ENCODE measurements around the gene UTS2R.

Gene UTS2R

DNA sequence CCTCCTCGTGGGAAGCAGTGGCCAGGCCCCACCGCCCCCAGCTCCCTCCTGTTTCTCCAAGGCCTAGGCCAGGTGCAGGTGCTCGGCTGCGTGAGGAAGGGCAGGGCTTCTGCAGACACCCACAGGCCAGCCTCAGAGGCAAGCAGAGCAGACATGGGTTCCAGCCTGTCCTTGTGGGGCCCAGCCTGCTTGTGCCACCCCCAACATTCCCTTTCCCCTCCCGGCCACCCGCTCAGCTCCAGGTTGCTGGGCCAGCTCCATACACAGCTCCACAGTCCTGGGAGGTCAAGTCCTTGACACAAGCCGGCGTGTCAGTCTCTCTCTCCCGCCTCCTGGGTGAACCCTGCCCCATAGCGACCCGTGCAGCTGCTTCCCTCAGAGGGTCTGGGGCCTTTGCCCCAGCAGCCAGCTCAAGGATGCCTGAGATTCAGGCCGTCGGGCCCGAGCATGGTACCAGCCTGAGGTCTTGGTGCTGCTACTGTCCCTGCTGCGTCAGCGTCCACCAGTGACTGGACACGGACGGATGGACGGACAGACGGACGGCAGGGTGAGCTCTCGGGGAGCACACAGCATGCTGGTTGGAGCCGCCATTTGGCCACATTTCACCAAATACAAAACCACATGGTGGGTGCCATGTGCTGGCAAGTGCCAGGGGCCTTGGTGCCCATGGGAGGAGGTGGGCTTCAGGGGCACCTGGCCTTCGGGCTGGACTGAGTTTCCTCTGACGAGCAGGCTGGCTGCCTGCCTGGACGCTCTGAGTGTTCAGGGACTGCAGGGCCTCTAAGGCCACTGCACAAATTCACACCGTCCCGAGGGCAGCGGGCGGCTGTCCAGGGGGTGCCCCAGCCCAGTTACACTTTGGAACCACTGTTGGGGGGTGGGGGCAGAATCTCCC, 46.0 kb upstream of the UTS2R start:
- H3K4me3 ChIP-seq (ENCODE audit: low read depth, low read length) = no peak overlapping the region

DNA sequence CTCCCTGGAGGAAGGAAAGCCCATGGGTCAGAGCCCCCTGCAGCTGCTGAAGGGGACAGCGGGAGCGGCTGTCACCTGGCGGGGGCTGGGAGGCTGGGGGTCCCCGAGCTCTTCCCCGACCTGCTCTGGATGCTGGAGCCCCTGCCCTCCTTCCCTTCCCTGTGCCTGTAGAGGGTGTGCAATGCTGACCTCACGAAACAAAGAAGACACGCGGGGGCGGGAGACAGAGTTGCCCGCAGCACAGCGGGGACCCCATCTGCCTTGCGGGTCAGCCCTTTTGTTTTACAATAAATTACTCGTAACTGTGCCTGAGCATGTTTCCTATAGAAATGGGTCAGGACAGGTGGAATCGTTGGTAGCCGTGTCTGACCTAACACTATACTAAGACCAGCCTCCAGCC, 44.3 kb upstream of the UTS2R start:
- in situ Hi-C loops (cut with HindIII; ENCODE audit: low pct_ligation_motif_present, low sequenced_read_pairs) = no loop called here
- TF ChIP-seq, protein P1, sequence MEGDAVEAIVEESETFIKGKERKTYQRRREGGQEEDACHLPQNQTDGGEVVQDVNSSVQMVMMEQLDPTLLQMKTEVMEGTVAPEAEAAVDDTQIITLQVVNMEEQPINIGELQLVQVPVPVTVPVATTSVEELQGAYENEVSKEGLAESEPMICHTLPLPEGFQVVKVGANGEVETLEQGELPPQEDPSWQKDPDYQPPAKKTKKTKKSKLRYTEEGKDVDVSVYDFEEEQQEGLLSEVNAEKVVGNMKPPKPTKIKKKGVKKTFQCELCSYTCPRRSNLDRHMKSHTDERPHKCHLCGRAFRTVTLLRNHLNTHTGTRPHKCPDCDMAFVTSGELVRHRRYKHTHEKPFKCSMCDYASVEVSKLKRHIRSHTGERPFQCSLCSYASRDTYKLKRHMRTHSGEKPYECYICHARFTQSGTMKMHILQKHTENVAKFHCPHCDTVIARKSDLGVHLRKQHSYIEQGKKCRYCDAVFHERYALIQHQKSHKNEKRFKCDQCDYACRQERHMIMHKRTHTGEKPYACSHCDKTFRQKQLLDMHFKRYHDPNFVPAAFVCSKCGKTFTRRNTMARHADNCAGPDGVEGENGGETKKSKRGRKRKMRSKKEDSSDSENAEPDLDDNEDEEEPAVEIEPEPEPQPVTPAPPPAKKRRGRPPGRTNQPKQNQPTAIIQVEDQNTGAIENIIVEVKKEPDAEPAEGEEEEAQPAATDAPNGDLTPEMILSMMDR (IDR thresholded peaks at IDR 0.05; ENCODE audit: low read depth, low read length, missing control alignments) = no peak

More for the DNA sequence above, 46.0 kb upstream of the UTS2R start:
- TF ChIP-seq, protein P1 (IDR thresholded peaks at IDR 0.05; ENCODE audit: low read depth, low read length, missing control alignments) = no peak
- Histone ChIP-seq H3K36me3 (replicated peaks) (no peaks in the 10 kb centered on the region), H3K27ac (no peak overlapping the region), H3K27me3 (replicated peaks) (peaks cover 17% of the 10 kb centered on the region)
- DNase-seq = no peak
- in situ Hi-C loops (cut with HindIII; ENCODE audit: low pct_ligation_motif_present, low sequenced_read_pairs) = no loop called here

DNA sequence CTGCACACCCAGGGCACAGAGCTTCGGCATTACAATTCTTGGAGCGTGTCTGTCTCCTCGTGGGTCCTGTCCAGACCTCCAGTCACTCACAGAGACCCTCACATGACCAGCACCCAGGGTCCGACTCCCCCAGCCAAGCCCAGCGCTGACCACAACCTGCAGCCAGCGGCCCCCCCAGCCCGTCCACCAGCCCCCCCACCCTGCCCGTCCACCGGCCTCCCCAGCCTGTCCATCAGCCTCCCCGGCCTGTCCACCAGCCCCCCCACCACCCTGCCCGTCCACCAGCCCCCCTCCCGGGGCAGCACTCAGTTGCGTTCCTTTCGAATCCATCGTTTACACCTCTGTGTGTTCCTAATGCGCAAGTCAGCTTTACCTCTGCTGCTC, 43.8 kb upstream of the UTS2R start:
- Histone ChIP-seq H3K27me3 (replicated peaks) (peaks cover 22% of the 10 kb centered on the region), H3K4me3 (ENCODE audit: low read depth, low read length) (no peak overlapping the region), H3K27ac (no peak overlapping the region), H3K36me3 (replicated peaks) (no peaks in the 10 kb centered on the region)
- in situ Hi-C loops (cut with HindIII; ENCODE audit: low pct_ligation_motif_present, low sequenced_read_pairs) = no loop called here
- TF ChIP-seq, protein P1 (IDR thresholded peaks at IDR 0.05; ENCODE audit: low read depth, low read length, missing control alignments) = no peak
- DNase-seq = no peak

More for the DNA sequence above, 44.3 kb upstream of the UTS2R start:
- peaks cover 19% of the 10 kb centered on the region for H3K27me3 ChIP-seq (replicated peaks)
- H3K4me3 ChIP-seq (ENCODE audit: low read depth, low read length) = no peak overlapping the region
- H3K36me3 ChIP-seq (replicated peaks) = no peaks in the 10 kb centered on the region
- no peak overlapping the region for H3K27ac ChIP-seq
- no peak for DNase-seq

DNA sequence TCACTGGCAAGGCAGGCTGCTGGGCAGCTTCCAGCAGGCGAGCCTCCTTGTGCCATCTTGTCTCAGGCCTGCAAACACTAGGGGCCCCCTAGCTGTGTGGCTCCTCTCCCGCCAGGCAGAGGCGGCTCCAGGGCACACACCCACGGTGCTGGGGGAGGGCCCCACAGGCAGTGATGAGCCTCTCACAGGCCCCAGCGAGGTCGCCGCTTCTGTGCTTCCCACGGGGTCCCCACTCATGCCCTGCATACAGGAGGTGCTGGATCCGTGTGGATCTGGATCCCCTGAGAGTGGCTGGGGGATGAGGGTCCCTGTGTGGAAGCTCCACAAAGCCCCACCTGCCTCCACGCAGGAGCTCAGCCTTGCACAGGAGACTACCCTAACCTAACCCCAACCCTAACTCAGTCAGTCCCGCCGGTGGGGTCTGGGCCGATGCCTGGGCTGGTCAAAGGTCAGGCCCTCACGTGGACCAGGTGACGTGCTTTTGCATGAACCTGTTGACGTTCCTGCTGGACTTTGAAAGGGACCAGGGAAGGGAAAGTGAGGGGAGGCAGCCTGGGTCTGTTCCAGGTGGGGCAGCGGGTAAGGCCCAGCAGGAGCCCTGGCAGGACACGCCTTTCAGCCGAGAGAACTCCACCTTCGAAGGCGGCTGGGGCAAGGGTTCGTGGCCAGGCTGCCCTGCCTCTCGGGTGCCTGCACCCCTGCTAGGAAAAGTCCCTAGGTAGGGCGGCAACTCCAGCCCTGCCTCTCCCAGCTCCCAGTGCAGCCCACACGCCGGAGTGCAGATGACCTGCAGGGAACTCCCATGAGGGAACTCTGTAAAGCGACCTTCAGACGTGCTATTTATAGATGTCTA, 43.2 kb upstream of the UTS2R start:
- DNase-seq = no peak
- Histone ChIP-seq H3K36me3 (replicated peaks) (no peaks in the 10 kb centered on the region), H3K27ac (no peak overlapping the region), H3K27me3 (replicated peaks) (peaks cover 26% of the 10 kb centered on the region), H3K4me3 (ENCODE audit: low read depth, low read length) (no peak overlapping the region)
- in situ Hi-C loops (cut with HindIII; ENCODE audit: low pct_ligation_motif_present, low sequenced_read_pairs) = no loop called here
- TF ChIP-seq, protein P1 (IDR thresholded peaks at IDR 0.05; ENCODE audit: low read depth, low read length, missing control alignments) = no peak

DNA sequence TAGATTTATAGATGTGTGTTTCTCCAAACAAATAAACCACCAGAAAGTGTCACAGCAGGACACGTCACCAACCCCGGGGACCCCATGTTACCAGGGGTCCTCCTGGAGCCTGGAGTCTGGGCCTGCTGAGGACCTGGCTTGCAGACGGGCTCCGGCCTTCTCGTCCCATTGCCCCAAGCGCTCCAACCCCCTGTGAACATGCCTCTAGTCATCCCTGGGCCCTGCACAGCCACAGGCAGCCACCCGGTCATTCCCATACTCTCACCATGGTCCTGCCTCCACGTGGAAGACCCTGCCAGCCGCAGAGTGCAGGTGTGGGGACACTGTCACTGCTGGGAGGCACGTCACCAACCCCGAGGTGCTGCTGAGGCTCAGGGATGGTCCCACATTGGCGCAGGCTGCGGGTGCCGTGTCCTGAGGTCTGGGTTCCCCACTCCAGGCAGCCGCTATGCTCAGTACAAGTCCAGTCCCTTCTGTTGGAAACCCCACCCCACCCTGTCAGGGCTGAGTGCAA, 42.5 kb upstream of the UTS2R start:
- in situ Hi-C loops (cut with HindIII; ENCODE audit: low pct_ligation_motif_present, low sequenced_read_pairs) = no loop called here
- no peaks in the 10 kb centered on the region for H3K36me3 ChIP-seq (replicated peaks)
- no peak for DNase-seq
- no peak overlapping the region for H3K4me3 ChIP-seq (ENCODE audit: low read depth, low read length)
- no peak overlapping the region for H3K27ac ChIP-seq
- TF ChIP-seq, protein P1 (IDR thresholded peaks at IDR 0.05; ENCODE audit: low read depth, low read length, missing control alignments) = no peak
- peaks cover 26% of the 10 kb centered on the region for H3K27me3 ChIP-seq (replicated peaks)

Data from brain microvascular endothelial cell (primary cell).